NB4 (cell line): ENCODE data around the gene MYBPC2.

Experiments
- CTCF ChIP-seq: IDR thresholded peaks from one replicate; pipeline ENCODE4 v1.5.1; 2012; ENCODE audit warnings: low read depth, low read length
- MAX ChIP-seq: IDR thresholded peaks from 2 replicates; pipeline ENCODE4 v1.6.1; 2011; ENCODE audit warnings: low read depth, low read length
- POLR2A ChIP-seq: IDR thresholded peaks from 2 replicates; pipeline ENCODE4 v1.6.1; 2011; ENCODE audit warnings: mild to moderate bottlenecking; ENCODE audit not compliant: insufficient read length; ENCODE audit errors: extremely low read depth

- TF ChIP-seq CTCF (no peak), POLR2A (no peak), MAX (no peak)
Observed at GRCh38 chr19:50406829-50407228, 25.9 kb upstream of the MYBPC2 start.
